ENCODE data around the gene SYNPO. TPM values are rescaled to one million over a fixed set of nuclear protein-coding genes. Genes with fewer than 3 reads are reported as not detected.

Gene SYNPO
- total RNA-seq, 2 donors from 2014 or later: 32.4 to 62.9 TPM

DNA sequence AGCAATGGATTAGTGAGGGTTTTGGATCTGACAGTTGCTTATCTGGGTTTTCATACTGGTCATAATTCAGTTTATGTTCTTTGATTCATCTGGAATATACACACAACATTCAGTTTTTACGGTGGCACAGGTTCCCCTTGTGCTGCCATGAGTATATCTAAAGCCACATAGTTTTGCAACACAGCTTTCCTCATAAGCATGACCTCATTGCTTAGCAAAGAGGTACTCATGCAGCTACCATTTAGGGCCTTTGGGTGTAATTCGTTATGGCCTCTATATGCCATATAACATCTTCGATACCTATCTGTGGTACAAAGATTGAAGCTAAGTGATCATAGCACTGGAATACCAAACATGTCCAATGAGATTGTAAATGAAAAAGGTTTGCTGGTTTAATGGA is 63.3 kb downstream of the SYNPO start:
- no peak overlapping the region for H3K27ac ChIP-seq
- H3K4me1 ChIP-seq: peaks cover 9% of the 10 kb centered on the region
- no peak overlapping the region for H3K9ac ChIP-seq (ENCODE audit: low read depth in 2 of 2, low read length in 2 of 2)
- H3K9me3 ChIP-seq: no peaks in the 10 kb centered on the region
- DNase-seq: no peak
- H3K4me3 ChIP-seq: no peak overlapping the region
- TF ChIP-seq, protein P1, sequence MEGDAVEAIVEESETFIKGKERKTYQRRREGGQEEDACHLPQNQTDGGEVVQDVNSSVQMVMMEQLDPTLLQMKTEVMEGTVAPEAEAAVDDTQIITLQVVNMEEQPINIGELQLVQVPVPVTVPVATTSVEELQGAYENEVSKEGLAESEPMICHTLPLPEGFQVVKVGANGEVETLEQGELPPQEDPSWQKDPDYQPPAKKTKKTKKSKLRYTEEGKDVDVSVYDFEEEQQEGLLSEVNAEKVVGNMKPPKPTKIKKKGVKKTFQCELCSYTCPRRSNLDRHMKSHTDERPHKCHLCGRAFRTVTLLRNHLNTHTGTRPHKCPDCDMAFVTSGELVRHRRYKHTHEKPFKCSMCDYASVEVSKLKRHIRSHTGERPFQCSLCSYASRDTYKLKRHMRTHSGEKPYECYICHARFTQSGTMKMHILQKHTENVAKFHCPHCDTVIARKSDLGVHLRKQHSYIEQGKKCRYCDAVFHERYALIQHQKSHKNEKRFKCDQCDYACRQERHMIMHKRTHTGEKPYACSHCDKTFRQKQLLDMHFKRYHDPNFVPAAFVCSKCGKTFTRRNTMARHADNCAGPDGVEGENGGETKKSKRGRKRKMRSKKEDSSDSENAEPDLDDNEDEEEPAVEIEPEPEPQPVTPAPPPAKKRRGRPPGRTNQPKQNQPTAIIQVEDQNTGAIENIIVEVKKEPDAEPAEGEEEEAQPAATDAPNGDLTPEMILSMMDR (IDR thresholded peaks at IDR 0.05): no peak
- H3K27me3 ChIP-seq: no peaks in the 10 kb centered on the region
- H3K36me3 ChIP-seq: peaks cover 2% of the 10 kb centered on the region
- intact Hi-C loops (cut with DNase I): loop anchor here (5.0 kb wide), 1 partner anchor 74 kb away; the partner anchor contains the start of gene SMIM3

DNA sequence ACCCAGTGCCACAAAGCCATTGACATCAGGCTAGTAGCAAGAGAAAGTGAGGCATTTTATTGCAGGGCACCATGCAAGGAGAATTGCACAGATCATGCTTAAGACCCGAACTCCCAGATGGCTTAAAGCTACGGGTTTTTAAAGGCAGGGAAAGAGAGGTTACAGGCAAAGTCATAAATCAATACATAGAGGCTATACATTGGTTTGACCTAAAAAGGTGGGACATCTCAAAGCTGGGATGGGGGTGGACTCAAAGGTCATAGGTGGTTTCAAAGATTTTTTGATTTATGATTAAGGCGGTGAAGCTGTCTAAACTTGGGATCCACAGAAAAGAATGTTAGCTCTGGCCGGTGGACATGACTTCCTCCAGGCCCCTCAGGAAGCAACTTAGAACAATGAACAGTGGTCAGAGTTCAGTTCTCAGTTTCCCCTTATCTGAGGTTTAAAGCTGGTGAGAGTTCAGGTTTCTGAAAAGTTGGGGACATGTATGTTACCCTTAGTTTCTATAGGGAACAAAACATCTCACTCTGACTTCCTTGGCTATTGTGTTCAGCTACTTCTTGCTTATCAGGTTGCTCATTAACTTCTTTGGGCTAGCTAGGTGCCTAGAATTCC is 66.4 kb downstream of the SYNPO start:
- intact Hi-C loops (cut with DNase I): no loop called here
- no peak overlapping the region for H3K27ac ChIP-seq
- DNase-seq: no peak

More for the DNA sequence above, 66.4 kb downstream of the SYNPO start:
- peaks cover 12% of the 10 kb centered on the region for H3K36me3 ChIP-seq
- H3K9ac ChIP-seq (ENCODE audit: low read depth in 2 of 2, low read length in 2 of 2): no peak overlapping the region
- TF ChIP-seq, protein P1 (IDR thresholded peaks at IDR 0.05): no peak
- no peaks in the 10 kb centered on the region for H3K9me3 ChIP-seq
- no peak overlapping the region for H3K4me3 ChIP-seq
- H3K27me3 ChIP-seq: no peaks in the 10 kb centered on the region
- no peaks in the 10 kb centered on the region for H3K4me1 ChIP-seq

Other genes starting within 250 kb of the SYNPO start
- 100 to 1,000 TPM; 200 to 485 TPM for gene CD74, start 227.8 kb upstream of the SYNPO start, total RNA-seq
- 1,000 to 10,000 TPM; 1,643 to 1,700 TPM for gene RPS14, start 190.9 kb upstream of the SYNPO start, total RNA-seq
- 10 to 100 TPM; 37.4 to 51.3 TPM for gene NDST1, start 132.5 kb upstream of the SYNPO start, total RNA-seq
- under 1 TPM; 0.12 to 0.32 TPM for gene MYOZ3, start 20.6 kb downstream of the SYNPO start, total RNA-seq
- 10 to 100 TPM; 40.0 to 42.6 TPM for gene RBM22, start 60.4 kb downstream of the SYNPO start, total RNA-seq
- gene DCTN4, start 118.4 kb downstream of the SYNPO start, total RNA-seq: 10 to 100 TPM; 40.8 to 45.2 TPM
- gene SMIM3, start 138.1 kb downstream of the SYNPO start, total RNA-seq: 10 to 100 TPM; 10.1 to 12.6 TPM
- gene IRGM, start 205.9 kb downstream of the SYNPO start, total RNA-seq: not detected

Data from colonic mucosa (tissue), 4 donors.